PC-9 (cell line): Measurements from ENCODE around the gene NFE2L3.

Experiments
- EZH2 ChIP-seq: fragments of 200-600 bp; sonication (generic); IDR thresholded peaks from 2 replicates; pipeline ENCODE4 v1.8.0; 2017; ENCODE audit warnings: antibody characterized with exemption, low read depth
- TF ChIP-seq, protein P1 (sequence below): fragments of 200-600 bp; sonication (generic); conservative IDR thresholded peaks from 2 replicates; pipeline ENCODE4 v1.6.1; 2017; ENCODE audit warnings: mixed run types, antibody characterized with exemption, mild to moderate bottlenecking, moderate library complexity

DNA sequence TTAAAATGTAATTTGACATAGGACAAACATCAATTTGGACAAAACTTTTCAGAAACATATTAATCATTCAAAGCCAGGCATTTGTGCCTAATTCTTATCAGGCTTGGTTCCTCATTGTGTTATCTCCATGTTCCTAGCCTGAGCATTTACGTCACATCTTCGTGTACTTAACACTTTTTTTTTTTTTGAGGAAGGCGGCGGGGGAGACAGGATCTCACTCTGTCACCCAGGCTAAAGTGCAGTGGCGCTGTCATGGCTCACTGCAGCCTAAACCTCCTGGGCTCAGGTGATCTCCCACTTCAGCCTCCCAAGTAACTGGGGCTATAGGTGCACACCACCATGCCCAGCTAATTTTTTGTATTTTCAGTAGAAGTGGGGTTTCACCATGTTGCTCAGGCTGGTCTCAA, 28.8 kb downstream of the NFE2L3 start:
- TF ChIP-seq, protein P1, sequence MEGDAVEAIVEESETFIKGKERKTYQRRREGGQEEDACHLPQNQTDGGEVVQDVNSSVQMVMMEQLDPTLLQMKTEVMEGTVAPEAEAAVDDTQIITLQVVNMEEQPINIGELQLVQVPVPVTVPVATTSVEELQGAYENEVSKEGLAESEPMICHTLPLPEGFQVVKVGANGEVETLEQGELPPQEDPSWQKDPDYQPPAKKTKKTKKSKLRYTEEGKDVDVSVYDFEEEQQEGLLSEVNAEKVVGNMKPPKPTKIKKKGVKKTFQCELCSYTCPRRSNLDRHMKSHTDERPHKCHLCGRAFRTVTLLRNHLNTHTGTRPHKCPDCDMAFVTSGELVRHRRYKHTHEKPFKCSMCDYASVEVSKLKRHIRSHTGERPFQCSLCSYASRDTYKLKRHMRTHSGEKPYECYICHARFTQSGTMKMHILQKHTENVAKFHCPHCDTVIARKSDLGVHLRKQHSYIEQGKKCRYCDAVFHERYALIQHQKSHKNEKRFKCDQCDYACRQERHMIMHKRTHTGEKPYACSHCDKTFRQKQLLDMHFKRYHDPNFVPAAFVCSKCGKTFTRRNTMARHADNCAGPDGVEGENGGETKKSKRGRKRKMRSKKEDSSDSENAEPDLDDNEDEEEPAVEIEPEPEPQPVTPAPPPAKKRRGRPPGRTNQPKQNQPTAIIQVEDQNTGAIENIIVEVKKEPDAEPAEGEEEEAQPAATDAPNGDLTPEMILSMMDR = no peak
- TF ChIP-seq EZH2 = no peak
